C4-2B (cell line): ENCODE results near the gene MARF1.
"Not testable (repeated sequence)": the region's sequence is repeated elsewhere in the genome, so short reads cannot be mapped to it uniquely, and the experiment has no call there.

Experiments used
- H3K27ac ChIP-seq: fragments of 450-650 bp; 2 replicates; pipeline ENCODE4 v1.5.1; 2017
- ZFX ChIP-seq: fragments of 450-650 bp; IDR thresholded peaks from 2 replicates; pipeline ENCODE4 v1.6.1; 2017
- TF ChIP-seq, protein P1 (sequence below): fragments of 450-650 bp; conservative IDR thresholded peaks from 2 replicates; pipeline ENCODE4 v1.5.1; 2017; ENCODE audit warnings: mild to moderate bottlenecking

MARF1 gene

GRCh38 chr16:15643048-15643945 lies at the start of gene MARF1:
TSS of gene MARF1 (minus strand) at chr16:15643154. CDS start at chr16:15639233, 3,921 bp downstream.
- TF ChIP-seq, protein P1, sequence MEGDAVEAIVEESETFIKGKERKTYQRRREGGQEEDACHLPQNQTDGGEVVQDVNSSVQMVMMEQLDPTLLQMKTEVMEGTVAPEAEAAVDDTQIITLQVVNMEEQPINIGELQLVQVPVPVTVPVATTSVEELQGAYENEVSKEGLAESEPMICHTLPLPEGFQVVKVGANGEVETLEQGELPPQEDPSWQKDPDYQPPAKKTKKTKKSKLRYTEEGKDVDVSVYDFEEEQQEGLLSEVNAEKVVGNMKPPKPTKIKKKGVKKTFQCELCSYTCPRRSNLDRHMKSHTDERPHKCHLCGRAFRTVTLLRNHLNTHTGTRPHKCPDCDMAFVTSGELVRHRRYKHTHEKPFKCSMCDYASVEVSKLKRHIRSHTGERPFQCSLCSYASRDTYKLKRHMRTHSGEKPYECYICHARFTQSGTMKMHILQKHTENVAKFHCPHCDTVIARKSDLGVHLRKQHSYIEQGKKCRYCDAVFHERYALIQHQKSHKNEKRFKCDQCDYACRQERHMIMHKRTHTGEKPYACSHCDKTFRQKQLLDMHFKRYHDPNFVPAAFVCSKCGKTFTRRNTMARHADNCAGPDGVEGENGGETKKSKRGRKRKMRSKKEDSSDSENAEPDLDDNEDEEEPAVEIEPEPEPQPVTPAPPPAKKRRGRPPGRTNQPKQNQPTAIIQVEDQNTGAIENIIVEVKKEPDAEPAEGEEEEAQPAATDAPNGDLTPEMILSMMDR = peak; percentile 69
- no peak for TF ChIP-seq ZFX

DNA sequence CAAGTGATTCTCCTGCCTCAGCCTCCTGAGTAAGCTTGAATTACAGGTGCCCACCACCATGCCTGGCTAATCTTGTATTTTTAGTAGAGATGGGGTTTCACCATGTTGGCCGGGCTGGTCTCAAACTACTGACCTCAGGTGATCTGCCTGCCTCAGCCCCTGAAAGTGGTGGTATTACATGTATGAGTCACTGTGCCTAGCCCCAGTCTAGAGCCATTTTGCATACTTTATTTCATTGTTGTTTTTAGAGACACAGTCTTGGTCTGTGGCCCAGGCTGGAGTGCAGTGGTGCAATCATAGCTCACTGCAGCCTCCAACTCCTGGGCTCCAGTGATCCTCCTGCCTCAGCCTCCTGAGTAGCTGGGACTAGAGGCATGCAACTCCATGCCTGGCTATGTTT lies 49.6 kb upstream of the MARF1 start:
- not testable (repeated sequence) for H3K27ac ChIP-seq

More at GRCh38 chr16:15643048-15643945, at the start of gene MARF1:
- H3K27ac ChIP-seq = peak within 1 kb of the TSS; percentile 90

GRCh38 chr16:15691046-15691445 lies 48.1 kb upstream of the MARF1 start:
- H3K27ac ChIP-seq = no peak overlapping the region
- TF ChIP-seq, protein P1 = no peak
- TF ChIP-seq ZFX = no peak

GRCh38 chr16:15690296-15690695 lies 47.3 kb upstream of the MARF1 start:
- TF ChIP-seq, protein P1 = no peak
- TF ChIP-seq ZFX = no peak
- no peak overlapping the region for H3K27ac ChIP-seq

DNA sequence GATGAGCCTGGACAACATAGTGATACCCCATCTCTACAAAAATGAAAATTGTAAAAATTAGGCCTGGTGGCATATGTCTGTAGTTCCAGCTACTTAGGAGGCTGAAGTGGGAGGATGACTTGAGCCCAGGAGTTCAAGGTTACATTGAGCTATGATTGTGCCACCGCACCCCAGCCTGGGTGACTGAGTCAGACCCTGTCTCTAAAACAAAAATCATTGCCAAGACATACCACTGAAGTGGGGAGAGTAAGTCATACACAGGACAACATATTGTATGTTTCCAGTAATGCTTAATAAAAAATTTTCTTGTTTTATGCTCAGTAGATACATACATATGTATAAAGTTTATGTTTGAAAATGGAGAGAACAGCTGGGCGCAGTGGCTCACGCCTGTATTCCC lies 46.3 kb upstream of the MARF1 start:
- H3K27ac ChIP-seq = no peak overlapping the region
- TF ChIP-seq, protein P1 = no peak
- TF ChIP-seq ZFX = no peak

DNA sequence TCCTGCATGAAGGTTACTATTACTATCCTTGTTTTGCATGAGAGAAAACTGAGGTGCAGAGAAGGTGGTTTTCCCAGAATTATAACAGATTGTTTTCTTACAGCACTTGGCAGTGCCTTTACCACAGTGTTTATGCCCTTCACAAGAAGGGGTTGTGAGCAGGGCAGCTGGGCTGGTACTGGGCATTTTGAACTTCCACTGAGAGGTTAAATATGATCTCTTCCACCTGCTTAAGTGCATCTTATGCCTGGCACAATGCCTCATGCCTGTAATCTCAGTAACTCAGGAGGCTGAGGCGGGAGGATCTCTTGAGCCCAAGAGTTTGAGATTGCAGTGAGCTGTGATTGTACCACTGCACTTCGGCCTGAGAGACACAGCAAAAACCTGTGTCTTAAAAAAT lies 43.3 kb upstream of the MARF1 start:
- H3K27ac ChIP-seq = no peak overlapping the region

DNA sequence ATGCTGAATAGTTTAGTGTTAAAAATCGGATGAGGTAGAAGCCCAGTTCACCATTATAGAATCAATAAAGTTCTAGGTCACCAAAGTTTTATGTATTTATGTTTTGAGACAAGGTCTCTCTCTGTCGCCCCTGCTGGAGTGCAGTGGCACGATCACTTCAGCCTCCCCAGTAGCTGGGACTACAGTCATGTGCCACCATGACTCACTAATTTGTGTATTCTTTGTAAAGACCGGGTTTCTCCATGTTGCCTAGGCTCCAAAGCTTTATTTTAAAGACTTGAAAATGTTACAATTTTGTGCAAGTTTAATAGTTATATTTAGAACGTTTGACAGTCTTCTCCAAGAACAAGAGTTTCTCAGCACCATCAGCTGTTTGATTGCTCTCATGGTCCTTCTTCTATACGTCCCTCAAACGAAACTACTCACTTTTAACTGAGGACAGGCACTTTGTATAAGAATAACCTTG lies 39.2 kb upstream of the MARF1 start:
- no peak for TF ChIP-seq ZFX
- TF ChIP-seq, protein P1 = peak; percentile 73

More for the DNA sequence above, 43.3 kb upstream of the MARF1 start:
- TF ChIP-seq, protein P1 = no peak
- no peak for TF ChIP-seq ZFX

More for the DNA sequence above, 39.2 kb upstream of the MARF1 start:
- no peak overlapping the region for H3K27ac ChIP-seq
